Liver (tissue), 9 donors: Measurements from ENCODE around the gene GALNT17. TPM values are rescaled to one million over a fixed set of nuclear protein-coding genes. Genes with fewer than 3 reads are reported as not detected.

ENCODE experiments used
- DNase-seq: peaks from one replicate; pipeline ENCODE4 v3.0.0-alpha.2; 2017; ENCODE audit warnings: low spot score
- H3K27ac ChIP-seq, 2 donors: one replicate each; pipeline ENCODE4 v1.7.0; 2013; ENCODE audit warnings: inconsistent platforms in 2 of 2, low read length in 2 of 2, control low read depth in 1 of 2, low read depth in 1 of 2, mild to moderate bottlenecking in 1 of 2
- H3K27me3 ChIP-seq, 4 donors: one replicate each; pipeline versions ENCODE4 v1.6.1 to v1.7.0; 2013; ENCODE audit warnings: low read length in 3 of 4, inconsistent platforms in 1 of 4, mild to moderate bottlenecking in 1 of 4, moderate library complexity in 1 of 4; ENCODE audit not compliant: control insufficient read depth in 4 of 4, insufficient read depth in 4 of 4
- H3K36me3 ChIP-seq, 4 donors: one replicate each; pipeline versions ENCODE4 v1.6.1 to v1.7.0; 2013; ENCODE audit warnings: low read length in 3 of 4, mild to moderate bottlenecking in 3 of 4, low read depth in 1 of 4, moderate library complexity in 1 of 4; ENCODE audit not compliant: control insufficient read depth in 4 of 4, insufficient read depth in 3 of 4
- H3K4me1 ChIP-seq, 4 donors: one replicate each; pipeline versions ENCODE4 v1.6.1 to v1.7.0; 2013; ENCODE audit warnings: low read length in 3 of 4, mild to moderate bottlenecking in 3 of 4, moderate library complexity in 1 of 4; ENCODE audit not compliant: control insufficient read depth in 4 of 4, insufficient read depth in 4 of 4
- H3K4me3 ChIP-seq, 3 donors: one replicate each; pipeline versions ENCODE4 v1.6.1 to v1.7.0; 2013; ENCODE audit warnings: low read length in 3 of 3, control low read depth in 1 of 3, low read depth in 1 of 3, mild to moderate bottlenecking in 1 of 3
- H3K9ac ChIP-seq, 2 donors: one replicate each; pipeline ENCODE4 v1.7.0; 2013; ENCODE audit warnings: low read length in 2 of 2, mild to moderate bottlenecking in 2 of 2, moderate library complexity in 2 of 2, control low read depth in 1 of 2, low read depth in 1 of 2
- H3K9me3 ChIP-seq, 4 donors: one replicate each; pipeline versions ENCODE4 v1.6.1 to v1.7.0; 2013; ENCODE audit warnings: low read length in 3 of 4; ENCODE audit not compliant: control insufficient read depth in 4 of 4
- EGR1 ChIP-seq, 2 donors: IDR thresholded peaks; 2 replicates each; pipeline ENCODE4 v1.6.1; 2016 to 2018; ENCODE audit warnings: antibody characterized with exemption in 2 of 2, low read depth in 2 of 2
- FOXA1 ChIP-seq: IDR thresholded peaks from 2 replicates; pipeline ENCODE4 v1.6.1; 2016; ENCODE audit warnings: antibody characterized with exemption
- FOXA2 ChIP-seq: IDR thresholded peaks from 2 replicates; pipeline ENCODE4 v1.6.1; 2016; ENCODE audit warnings: antibody characterized with exemption
- HNF4A ChIP-seq, 2 donors: conservative IDR thresholded peaks; 2 replicates each; pipeline ENCODE4 v1.6.1; 2016; ENCODE audit warnings: antibody characterized with exemption in 2 of 2, mild to moderate bottlenecking in 2 of 2
- HNF4G ChIP-seq: IDR thresholded peaks from 2 replicates; pipeline ENCODE4 v1.6.1; 2016; ENCODE audit warnings: antibody characterized with exemption
- JUND ChIP-seq, 2 donors: IDR thresholded peaks; 2 replicates each; pipeline ENCODE4 v1.6.1; 2016; ENCODE audit warnings: antibody characterized with exemption in 2 of 2
- RAD21 ChIP-seq, 2 donors: IDR thresholded peaks; 2 replicates each; pipeline ENCODE4 v1.6.1; 2016; ENCODE audit warnings: antibody characterized with exemption in 2 of 2, mild to moderate bottlenecking in 2 of 2
- SP1 ChIP-seq: IDR thresholded peaks from 2 replicates; pipeline ENCODE4 v1.6.1; 2018; ENCODE audit warnings: antibody characterized with exemption, mild to moderate bottlenecking
- TAF1 ChIP-seq: conservative IDR thresholded peaks from 2 replicates; pipeline ENCODE4 v1.6.1; 2016; ENCODE audit warnings: antibody characterized with exemption, mild to moderate bottlenecking
- YY1 ChIP-seq: IDR thresholded peaks from 2 replicates; pipeline ENCODE4 v1.6.1; 2016; ENCODE audit warnings: antibody characterized with exemption, mild to moderate bottlenecking
- ZBTB33 ChIP-seq: IDR thresholded peaks from 2 replicates; pipeline ENCODE4 v1.6.1; 2016; ENCODE audit warnings: antibody characterized with exemption
- WGBS: extraction: QIAGEN DNeasy Blood & Tissue Kit; methylation state at CpG from one replicate; pipeline ENCODE4 v1.1.7; 2013; 5-methylcytosine and 5-hydroxymethylcytosine counted together
- polyA plus RNA-seq, 2 donors: library from polyadenylated mRNA; stranded (reverse) in 1 of 2; unstranded in 1 of 2; fragments of 200-250 nt in 1 of 2; fragments of >200 nt in 1 of 2; fragmentation: Nextera tagmentation in 1 of 2; extraction: Ambion mirVana in 1 of 2; gene quantifications; one replicate each; pipeline versions ENCODE4 v1.2.1 to v1.2.3, GENCODE V29; 2013 to 2015
- total RNA-seq, 2 donors: library from RNA; depleted of rRNA; stranded (reverse); fragments of >200 nt; gene quantifications; one replicate each; pipeline ENCODE4 v1.2.3, GENCODE V29; 2014
- TF ChIP-seq, protein P1 (sequence below): IDR thresholded peaks from 2 replicates; pipeline ENCODE4 v1.6.1; 2016; ENCODE audit warnings: antibody characterized with exemption, mild to moderate bottlenecking
- TF ChIP-seq, protein P2 (sequence below): IDR thresholded peaks from 2 replicates; pipeline ENCODE4 v1.6.1; 2016; ENCODE audit warnings: antibody characterized with exemption
- donor health status: healthy.
- donor health status: healthy.
- donor health status: healthy.
- donor health status: healthy.
- donor health status: healthy.

Gene GALNT17
- total and polyA plus RNA-seq, 4 donors: 0.10 to 0.42 (median 0.37) TPM; not detected in 1

DNA sequence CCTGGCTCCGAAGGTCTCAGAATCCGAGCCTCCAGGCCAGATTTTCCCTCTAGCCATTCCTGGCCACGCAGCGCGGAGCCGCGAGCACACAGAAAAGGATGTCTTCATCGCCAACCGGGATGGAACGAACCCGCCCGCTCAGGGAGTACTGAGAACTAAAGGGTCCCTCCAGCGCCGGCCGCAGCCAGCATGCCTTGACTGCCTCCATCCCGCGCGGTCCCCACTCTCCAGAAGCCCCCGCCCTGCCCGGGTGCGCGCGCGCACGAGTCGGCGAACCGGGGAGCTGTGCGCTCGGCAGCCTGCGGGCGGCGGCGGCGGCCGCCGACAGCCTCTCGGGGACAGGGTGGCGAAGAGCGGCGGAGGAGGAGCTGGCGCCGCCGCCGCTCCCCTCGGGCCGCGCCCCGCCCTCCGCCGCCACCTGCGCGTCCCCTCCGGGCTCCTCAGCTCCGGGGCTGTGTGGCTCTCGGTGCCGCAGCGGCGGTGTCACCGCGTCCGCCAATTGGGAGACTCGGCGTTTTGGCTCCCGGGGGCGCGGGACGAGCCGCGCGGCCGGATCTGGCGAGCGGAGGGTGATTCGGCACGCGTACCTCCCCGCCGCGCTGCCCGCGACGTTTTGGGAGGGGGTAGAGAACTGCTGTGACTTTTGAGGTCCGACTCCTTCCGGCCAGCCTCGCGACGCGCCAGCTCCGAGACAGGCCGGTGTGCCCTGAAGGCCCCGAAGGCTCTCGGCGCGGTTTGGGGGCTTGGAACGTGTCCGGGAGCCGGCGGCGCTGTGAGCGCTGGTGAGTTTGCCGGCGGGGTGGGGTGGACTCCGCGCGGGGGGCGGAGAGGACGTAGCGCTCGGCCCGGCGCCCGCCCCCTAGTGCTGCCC is 453 bp upstream of the GALNT17 start:
- H3K4me1 ChIP-seq: peaks cover 5 to 18% (median 9%) of the 10 kb centered on the region in 4 donors
- WGBS: 3% methylated on average over 113 of the region's 113 CpGs
- no peak overlapping the region for H3K9ac ChIP-seq
- DNase-seq: no peak
- TF ChIP-seq, protein P1, sequence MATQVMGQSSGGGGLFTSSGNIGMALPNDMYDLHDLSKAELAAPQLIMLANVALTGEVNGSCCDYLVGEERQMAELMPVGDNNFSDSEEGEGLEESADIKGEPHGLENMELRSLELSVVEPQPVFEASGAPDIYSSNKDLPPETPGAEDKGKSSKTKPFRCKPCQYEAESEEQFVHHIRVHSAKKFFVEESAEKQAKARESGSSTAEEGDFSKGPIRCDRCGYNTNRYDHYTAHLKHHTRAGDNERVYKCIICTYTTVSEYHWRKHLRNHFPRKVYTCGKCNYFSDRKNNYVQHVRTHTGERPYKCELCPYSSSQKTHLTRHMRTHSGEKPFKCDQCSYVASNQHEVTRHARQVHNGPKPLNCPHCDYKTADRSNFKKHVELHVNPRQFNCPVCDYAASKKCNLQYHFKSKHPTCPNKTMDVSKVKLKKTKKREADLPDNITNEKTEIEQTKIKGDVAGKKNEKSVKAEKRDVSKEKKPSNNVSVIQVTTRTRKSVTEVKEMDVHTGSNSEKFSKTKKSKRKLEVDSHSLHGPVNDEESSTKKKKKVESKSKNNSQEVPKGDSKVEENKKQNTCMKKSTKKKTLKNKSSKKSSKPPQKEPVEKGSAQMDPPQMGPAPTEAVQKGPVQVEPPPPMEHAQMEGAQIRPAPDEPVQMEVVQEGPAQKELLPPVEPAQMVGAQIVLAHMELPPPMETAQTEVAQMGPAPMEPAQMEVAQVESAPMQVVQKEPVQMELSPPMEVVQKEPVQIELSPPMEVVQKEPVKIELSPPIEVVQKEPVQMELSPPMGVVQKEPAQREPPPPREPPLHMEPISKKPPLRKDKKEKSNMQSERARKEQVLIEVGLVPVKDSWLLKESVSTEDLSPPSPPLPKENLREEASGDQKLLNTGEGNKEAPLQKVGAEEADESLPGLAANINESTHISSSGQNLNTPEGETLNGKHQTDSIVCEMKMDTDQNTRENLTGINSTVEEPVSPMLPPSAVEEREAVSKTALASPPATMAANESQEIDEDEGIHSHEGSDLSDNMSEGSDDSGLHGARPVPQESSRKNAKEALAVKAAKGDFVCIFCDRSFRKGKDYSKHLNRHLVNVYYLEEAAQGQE: no peak
- TF ChIP-seq HNF4A (conservative IDR thresholded peaks at IDR 0.05) (no peak), JUND (IDR thresholded peaks at IDR 0.05) (no peak), RAD21 (IDR thresholded peaks at IDR 0.05) (no peak), FOXA1 (no peak), TAF1 (no peak), YY1 (no peak)
- TF ChIP-seq, protein P2, sequence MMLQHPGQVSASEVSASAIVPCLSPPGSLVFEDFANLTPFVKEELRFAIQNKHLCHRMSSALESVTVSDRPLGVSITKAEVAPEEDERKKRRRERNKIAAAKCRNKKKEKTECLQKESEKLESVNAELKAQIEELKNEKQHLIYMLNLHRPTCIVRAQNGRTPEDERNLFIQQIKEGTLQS: no peak
- peaks cover 0 to 25% (median 2%) of the 10 kb centered on the region in 4 donors for H3K27me3 ChIP-seq
- H3K27ac ChIP-seq: no peak overlapping the region
- no peaks in the 10 kb centered on the region for H3K9me3 ChIP-seq
- peak overlapping the region in 1 of 3 donors; percentile 39 for H3K4me3 ChIP-seq
- H3K36me3 ChIP-seq: no peaks in the 10 kb centered on the region

GRCh38 chr7:71132377-71133231 is 660 bp downstream of the GALNT17 start:
- peaks cover 0 to 25% (median 2%) of the 10 kb centered on the region in 4 donors for H3K27me3 ChIP-seq
- no peak overlapping the region for H3K9ac ChIP-seq
- no peak for DNase-seq
- no peaks in the 10 kb centered on the region for H3K9me3 ChIP-seq
- H3K4me1 ChIP-seq: peaks cover 5 to 18% (median 9%) of the 10 kb centered on the region in 4 donors
- no peak for TF ChIP-seq HNF4G
- TF ChIP-seq, protein P1: no peak
- no peak for TF ChIP-seq FOXA2
- TF ChIP-seq SP1: no peak
- TF ChIP-seq TAF1: no peak
- no peak for TF ChIP-seq EGR1 (IDR thresholded peaks at IDR 0.05; ENCODE audit: low read depth in 2 of 2)
- TF ChIP-seq ZBTB33: no peak
- whole genome bisulfite sequencing: 5% methylated on average over 88 of the region's 88 CpGs
- no peak overlapping the region for H3K27ac ChIP-seq
- no peaks in the 10 kb centered on the region for H3K36me3 ChIP-seq
- peak overlapping the region in 1 of 3 donors; percentile 39 for H3K4me3 ChIP-seq
